SU-DHL-6 (cell line): ENCODE results near the gene ZBTB24.

Experiments
- EZH2phosphoT487 ChIP-seq: fragments of 200-600 bp; sonication (generic), shearing (Covaris generic); conservative IDR thresholded peaks from 2 replicates; pipeline ENCODE4 v1.6.1; 2018; ENCODE audit warnings: mild to moderate bottlenecking, antibody characterized with exemption, low read length, moderate library complexity, mixed read lengths
- TF ChIP-seq, protein P1 (sequence below): fragments of 200-600 bp; sonication (generic); IDR thresholded peaks from one replicate; pipeline ENCODE4 v1.5.1; 2017; ENCODE audit warnings: antibody characterized with exemption, mild to moderate bottlenecking, low read length, moderate library complexity; ENCODE audit not compliant: insufficient read depth, poor library complexity, severe bottlenecking

DNA sequence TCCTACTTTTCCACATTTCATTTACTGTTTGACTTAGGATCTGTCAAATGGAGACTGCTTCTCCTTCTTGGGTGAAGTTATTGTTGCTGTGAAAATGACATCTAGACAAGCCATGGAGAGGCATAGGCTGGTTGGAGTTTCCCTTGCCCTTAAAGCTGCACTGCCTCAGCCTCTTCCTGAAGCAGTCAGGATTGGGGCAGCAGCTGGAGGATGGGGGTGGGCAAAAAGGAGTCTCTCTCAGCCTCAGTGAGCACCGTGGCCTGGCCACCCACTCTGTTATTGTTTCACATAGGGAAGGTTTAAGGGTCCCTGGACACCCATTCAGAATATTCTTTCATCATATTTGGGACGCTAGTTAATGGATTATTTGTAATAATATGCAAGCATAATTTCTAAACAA is 7.7 kb upstream of the ZBTB24 start:
- TF ChIP-seq, protein P1, sequence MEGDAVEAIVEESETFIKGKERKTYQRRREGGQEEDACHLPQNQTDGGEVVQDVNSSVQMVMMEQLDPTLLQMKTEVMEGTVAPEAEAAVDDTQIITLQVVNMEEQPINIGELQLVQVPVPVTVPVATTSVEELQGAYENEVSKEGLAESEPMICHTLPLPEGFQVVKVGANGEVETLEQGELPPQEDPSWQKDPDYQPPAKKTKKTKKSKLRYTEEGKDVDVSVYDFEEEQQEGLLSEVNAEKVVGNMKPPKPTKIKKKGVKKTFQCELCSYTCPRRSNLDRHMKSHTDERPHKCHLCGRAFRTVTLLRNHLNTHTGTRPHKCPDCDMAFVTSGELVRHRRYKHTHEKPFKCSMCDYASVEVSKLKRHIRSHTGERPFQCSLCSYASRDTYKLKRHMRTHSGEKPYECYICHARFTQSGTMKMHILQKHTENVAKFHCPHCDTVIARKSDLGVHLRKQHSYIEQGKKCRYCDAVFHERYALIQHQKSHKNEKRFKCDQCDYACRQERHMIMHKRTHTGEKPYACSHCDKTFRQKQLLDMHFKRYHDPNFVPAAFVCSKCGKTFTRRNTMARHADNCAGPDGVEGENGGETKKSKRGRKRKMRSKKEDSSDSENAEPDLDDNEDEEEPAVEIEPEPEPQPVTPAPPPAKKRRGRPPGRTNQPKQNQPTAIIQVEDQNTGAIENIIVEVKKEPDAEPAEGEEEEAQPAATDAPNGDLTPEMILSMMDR, result no peak
- no peak for TF ChIP-seq EZH2phosphoT487
